A673 (cell line): ENCODE measurements around the gene PLEKHH1. TPM values are rescaled to one million over a fixed set of nuclear protein-coding genes. Genes with fewer than 3 reads are reported as not detected.

Experiments used
- BruUV-seq: library from RNA; stranded (reverse); fragments of 400-500 nt; replicated peaks from 2 replicates; lab custom pipeline; 2021; lab: Mats Ljungman, UMichigan
- CTCF ChIA-PET: fragments of 300-600 bp; sonication (Branson Sonifier 250); formaldehyde crosslinking; loops from one replicate; lab custom pipeline; 2022; ENCODE audit warnings: antibody characterized with exemption; lab: Charles Lee
- POLR2A ChIA-PET: fragments of 300-600 bp; sonication (Branson Sonifier 250); formaldehyde crosslinking; loops from one replicate; lab custom pipeline; 2022; ENCODE audit warnings: antibody characterized with exemption; ENCODE audit not compliant: low non-redundant PET; lab: Charles Lee
- DNase-seq: peaks from one replicate; pipeline ENCODE4 v3.0.0-alpha.2; 2015; ENCODE audit warnings: low spot score
- H3K27ac ChIP-seq: fragments of 200-600 bp; sonication (generic); 2 replicates; pipeline ENCODE4 v1.5.1; 2016; ENCODE audit warnings: mixed run types, low read depth, mild to moderate bottlenecking, mixed read lengths, antibody characterized with exemption, low read length; ENCODE audit not compliant: poor library complexity, severe bottlenecking
- H3K27me3 ChIP-seq: fragments of 200-600 bp; sonication (generic); replicated peaks from 2 replicates; pipeline ENCODE4 v1.6.1; 2017; ENCODE audit warnings: mixed run types, low read depth, mild to moderate bottlenecking, mixed read lengths, antibody characterized with exemption, low read length; ENCODE audit not compliant: insufficient read depth, poor library complexity
- H3K36me3 ChIP-seq: fragments of 200-600 bp; sonication (generic); 2 replicates; pipeline ENCODE4 v1.6.1; 2016; ENCODE audit warnings: mixed run types, mild to moderate bottlenecking, mixed read lengths, antibody characterized with exemption, low read length; ENCODE audit not compliant: insufficient read depth, poor library complexity, severe bottlenecking
- H3K4me1 ChIP-seq: fragments of 200-600 bp; sonication (generic); 2 replicates; pipeline ENCODE4 v1.6.1; 2017; ENCODE audit warnings: mixed run types, mild to moderate bottlenecking, mixed read lengths, antibody characterized with exemption, low read length; ENCODE audit not compliant: insufficient read depth, poor library complexity, severe bottlenecking
- H3K4me3 ChIP-seq: fragments of 200-600 bp; sonication (generic); 2 replicates; pipeline ENCODE4 v1.5.1; 2016; ENCODE audit warnings: low read depth, mixed run types, mild to moderate bottlenecking, mixed read lengths, low read length; ENCODE audit not compliant: poor library complexity, severe bottlenecking
- H3K9me3 ChIP-seq: fragments of 200-600 bp; sonication (generic); 2 replicates; pipeline ENCODE4 v1.6.1; 2016; ENCODE audit warnings: mixed run types, low read depth, mild to moderate bottlenecking, mixed read lengths, antibody characterized with exemption, low read length; ENCODE audit not compliant: poor library complexity, severe bottlenecking
- CTCF ChIP-seq: fragments of 300-800, 200-600 bp; sonication (generic); conservative IDR thresholded peaks from 2 replicates; pipeline ENCODE4 v1.5.1; 2017; ENCODE audit warnings: low read depth, mild to moderate bottlenecking, antibody characterized with exemption, low read length, moderate library complexity, mixed read lengths
- EZH2 ChIP-seq: fragments of 200-600 bp; sonication (generic); IDR thresholded peaks from 2 replicates; pipeline ENCODE4 v1.6.1; 2017; ENCODE audit warnings: borderline replicate concordance, low read depth, mild to moderate bottlenecking, mixed read lengths, antibody characterized with exemption, low read length; ENCODE audit not compliant: poor library complexity, severe bottlenecking
- intact Hi-C: fragments of 100-400 bp; cut with micrococcal nuclease; formaldehyde crosslinking; loops from one replicate; pipeline ENCODE4 v1.10.0; 2022; ENCODE audit not compliant: unreplicated experiment
- total RNA-seq: library from RNA; stranded (reverse); gene quantifications from 2 replicates; pipeline ENCODE4 v1.2.3, GENCODE V29; 2021

PLEKHH1 gene
- total RNA-seq, 1 experiment from 2014 or later, result 8.9 TPM

- intact Hi-C loops, result loop anchor here (10.0 kb wide), 1 partner anchor 184 kb away; the partner anchor contains the start of gene RDH12
- BruUV-seq, result no TSS peak
- CTCF ChIA-PET, result no interaction called here
These were observed 12.6 kb upstream of the PLEKHH1 start for GRCh38 chr14:67520482-67520881.

GRCh38 chr14:67522270-67522669 is 10.8 kb upstream of the PLEKHH1 start:
- ChIA-PET CTCF (no interaction called here), POLR2A (no interaction called here)
- no peaks in the 10 kb centered on the region for H3K36me3 ChIP-seq
- no peak overlapping the region for H3K27ac ChIP-seq
- peaks cover 10% of the 10 kb centered on the region for H3K27me3 ChIP-seq
- H3K9me3 ChIP-seq, result no peaks in the 10 kb centered on the region
- peaks cover 5% of the 10 kb centered on the region for H3K4me1 ChIP-seq
- H3K4me3 ChIP-seq, result no peak overlapping the region
- TF ChIP-seq CTCF, result no peak
- no peak for TF ChIP-seq EZH2
- BruUV-seq, result no TSS peak
- DNase-seq, result no peak
- intact Hi-C loops, result loop anchor here (10.0 kb wide), 1 partner anchor 183 kb away; the partner anchor contains the start of gene RDH12

More at GRCh38 chr14:67520482-67520881, 12.6 kb upstream of the PLEKHH1 start:
- POLR2A ChIA-PET, result no interaction called here
- Histone ChIP-seq H3K4me1 (peaks cover 5% of the 10 kb centered on the region), H3K36me3 (no peaks in the 10 kb centered on the region), H3K4me3 (no peak overlapping the region), H3K27me3 (peaks cover 9% of the 10 kb centered on the region), H3K9me3 (no peaks in the 10 kb centered on the region), H3K27ac (no peak overlapping the region)
- no peak for TF ChIP-seq EZH2
- TF ChIP-seq CTCF, result no peak
- no peak for DNase-seq

- Histone ChIP-seq H3K4me1 (peaks cover 5% of the 10 kb centered on the region), H3K36me3 (no peaks in the 10 kb centered on the region), H3K4me3 (no peak overlapping the region), H3K9me3 (no peaks in the 10 kb centered on the region), H3K27me3 (peaks cover 6% of the 10 kb centered on the region), H3K27ac (no peak overlapping the region)
- TF ChIP-seq CTCF, result no peak
- TF ChIP-seq EZH2, result no peak
- intact Hi-C loops, result loop anchor here (10.0 kb wide), 1 partner anchor 181 kb away; the partner anchor contains the start of gene RDH12
- ChIA-PET CTCF (interaction anchor here (0.5 kb wide), 1 partner anchor 78 kb away, joined by 3 read pairs; no protein-coding TSS in a partner anchor), POLR2A (no interaction called here)
- no peak for DNase-seq
- no TSS peak for BruUV-seq
These were observed 9.1 kb upstream of the PLEKHH1 start for GRCh38 chr14:67523764-67524633.
